Measurements from ENCODE around the gene PLXDC2.

DNA sequence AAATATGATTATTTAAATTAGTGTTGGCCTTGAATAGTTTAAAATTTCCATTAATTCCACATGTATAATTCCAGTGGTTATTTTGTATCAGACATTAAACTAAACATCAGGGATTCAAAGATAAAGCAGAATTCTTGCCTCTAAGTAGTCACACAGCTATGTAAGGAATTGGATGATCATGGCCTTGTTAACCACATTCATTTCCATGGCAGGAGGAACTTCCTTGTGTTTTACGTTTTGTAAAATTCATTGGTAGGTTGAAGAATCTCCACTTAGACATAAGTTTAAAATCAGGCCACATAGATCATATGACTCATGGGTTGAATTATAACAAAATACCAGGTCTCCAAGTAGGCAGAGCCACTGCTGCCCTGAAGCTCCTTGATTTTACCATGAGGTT is 289.7 kb downstream of the PLXDC2 start:
- TF ChIP-seq POLR2A (IDR thresholded peaks at IDR 0.05) (no peak), POLR2AphosphoS5 (IDR thresholded peaks at IDR 0.05; ENCODE audit: insufficient read depth in 1 of 2, low read depth in 1 of 2) (no peak)
- TF ChIP-seq, protein P1, sequence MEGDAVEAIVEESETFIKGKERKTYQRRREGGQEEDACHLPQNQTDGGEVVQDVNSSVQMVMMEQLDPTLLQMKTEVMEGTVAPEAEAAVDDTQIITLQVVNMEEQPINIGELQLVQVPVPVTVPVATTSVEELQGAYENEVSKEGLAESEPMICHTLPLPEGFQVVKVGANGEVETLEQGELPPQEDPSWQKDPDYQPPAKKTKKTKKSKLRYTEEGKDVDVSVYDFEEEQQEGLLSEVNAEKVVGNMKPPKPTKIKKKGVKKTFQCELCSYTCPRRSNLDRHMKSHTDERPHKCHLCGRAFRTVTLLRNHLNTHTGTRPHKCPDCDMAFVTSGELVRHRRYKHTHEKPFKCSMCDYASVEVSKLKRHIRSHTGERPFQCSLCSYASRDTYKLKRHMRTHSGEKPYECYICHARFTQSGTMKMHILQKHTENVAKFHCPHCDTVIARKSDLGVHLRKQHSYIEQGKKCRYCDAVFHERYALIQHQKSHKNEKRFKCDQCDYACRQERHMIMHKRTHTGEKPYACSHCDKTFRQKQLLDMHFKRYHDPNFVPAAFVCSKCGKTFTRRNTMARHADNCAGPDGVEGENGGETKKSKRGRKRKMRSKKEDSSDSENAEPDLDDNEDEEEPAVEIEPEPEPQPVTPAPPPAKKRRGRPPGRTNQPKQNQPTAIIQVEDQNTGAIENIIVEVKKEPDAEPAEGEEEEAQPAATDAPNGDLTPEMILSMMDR (IDR thresholded peaks at IDR 0.05): no peak

Measured in vagina (tissue), 2 donors.